SK-N-SH treated with all-trans-retinoic acid at 6 μM for 48 hours (cell line): ENCODE measurements around the gene C8G.

Experiments
- ATAC-seq: fragments of 200-7000 bp; cut with Tn5 transposase; 3 replicates; pipeline ENCODE4 v1.9.1; 2020; ENCODE audit warnings: mild to moderate bottlenecking, moderate library complexity
- ARNTL ChIP-seq: fragments of 450-650 bp; formaldehyde crosslinking; IDR thresholded peaks from 2 replicates; pipeline ENCODE4 v1.5.0; 2020; ENCODE audit warnings: low read depth, mild to moderate bottlenecking, moderate library complexity, borderline replicate concordance
- BACH2 ChIP-seq: fragments of 250-450 bp; sonication (Bioruptor Pico); IDR thresholded peaks from 2 replicates; pipeline ENCODE4 v1.9.0; 2021; ENCODE audit warnings: mild to moderate bottlenecking, borderline replicate concordance
- CREB5 ChIP-seq: fragments of 250-450 bp; sonication (Bioruptor Pico); IDR thresholded peaks from 2 replicates; pipeline ENCODE4 v1.5.1; 2020; ENCODE audit warnings: low read depth, mild to moderate bottlenecking, moderate library complexity
- CSDC2 ChIP-seq: fragments of 250-450 bp; sonication (Bioruptor Pico); IDR thresholded peaks from 2 replicates; pipeline ENCODE4 v1.5.0; 2020; ENCODE audit warnings: mild to moderate bottlenecking, moderate library complexity
- CSRNP3 ChIP-seq: fragments of 250-450 bp; sonication (Bioruptor Pico); IDR thresholded peaks from 2 replicates; pipeline ENCODE4 v1.5.1; 2021; ENCODE audit warnings: mild to moderate bottlenecking, moderate library complexity
- ESRRG ChIP-seq: fragments of 250-450 bp; sonication (Bioruptor Pico); IDR thresholded peaks from 2 replicates; pipeline ENCODE4 v1.6.1; 2021; ENCODE audit warnings: mild to moderate bottlenecking
- ISL1 ChIP-seq: fragments of 250-450 bp; sonication (Bioruptor Pico); IDR thresholded peaks from 2 replicates; pipeline ENCODE4 v2.1.2; 2022; ENCODE audit warnings: mild to moderate bottlenecking, moderate library complexity
- OSR1 ChIP-seq: fragments of 250-450 bp; sonication (Bioruptor Pico); IDR thresholded peaks from 2 replicates; pipeline ENCODE4 v1.8.0; 2022; ENCODE audit warnings: moderate library complexity, mild to moderate bottlenecking, inconsistent platforms
- PPARA ChIP-seq: fragments of 250-450 bp; sonication (Bioruptor Pico); IDR thresholded peaks from 2 replicates; pipeline ENCODE4 v1.5.0; 2020; ENCODE audit warnings: mild to moderate bottlenecking, borderline replicate concordance
- RARB ChIP-seq: fragments of 250-450 bp; sonication (Bioruptor Pico); IDR thresholded peaks from 2 replicates; pipeline ENCODE4 v1.8.0; 2021; ENCODE audit warnings: mild to moderate bottlenecking, moderate library complexity
- SNAI2 ChIP-seq: fragments of 250-450 bp; sonication (Bioruptor Pico); IDR thresholded peaks from 2 replicates; pipeline ENCODE4 v1.5.0; 2020; ENCODE audit warnings: mild to moderate bottlenecking, moderate library complexity
- TOX ChIP-seq: fragments of 250-450 bp; sonication (Bioruptor Pico); IDR thresholded peaks from 2 replicates; pipeline ENCODE4 v1.8.0; 2021; ENCODE audit warnings: mild to moderate bottlenecking, moderate library complexity, borderline replicate concordance
- ZC3H10 ChIP-seq: fragments of 250-450 bp; sonication (Bioruptor Pico); IDR thresholded peaks from 2 replicates; pipeline ENCODE4 v1.5.1; 2021; ENCODE audit warnings: mild to moderate bottlenecking, moderate library complexity
- ZFP3 ChIP-seq: fragments of 250-450 bp; sonication (Bioruptor Pico); IDR thresholded peaks from 2 replicates; pipeline ENCODE4 v1.5.0; 2020; ENCODE audit warnings: mild to moderate bottlenecking, moderate library complexity
- ZFP30 ChIP-seq: fragments of 450-650 bp; formaldehyde crosslinking; IDR thresholded peaks from 2 replicates; pipeline ENCODE4 v1.5.0; 2022; ENCODE audit warnings: mild to moderate bottlenecking, moderate library complexity
- ZNF70 ChIP-seq: fragments of 450-650 bp; formaldehyde crosslinking; IDR thresholded peaks from 2 replicates; pipeline ENCODE4 v1.5.0; 2020; ENCODE audit warnings: mild to moderate bottlenecking, moderate library complexity
- ZNF8 ChIP-seq: fragments of 450-650 bp; formaldehyde crosslinking; IDR thresholded peaks from 2 replicates; pipeline ENCODE4 v1.5.0; 2020; ENCODE audit warnings: mild to moderate bottlenecking, moderate library complexity
- TF ChIP-seq, protein P1 (sequence below): fragments of 250-450 bp; sonication (Bioruptor Pico); IDR thresholded peaks from 2 replicates; pipeline ENCODE4 v1.8.0; 2020; ENCODE audit warnings: mild to moderate bottlenecking, moderate library complexity, borderline replicate concordance
- TF ChIP-seq, protein P2 (sequence below): fragments of 250-450 bp; sonication (Bioruptor Pico); IDR thresholded peaks from 2 replicates; pipeline ENCODE4 v1.8.0; 2021; ENCODE audit warnings: low read depth, mild to moderate bottlenecking, moderate library complexity, borderline replicate concordance

C8G gene

DNA sequence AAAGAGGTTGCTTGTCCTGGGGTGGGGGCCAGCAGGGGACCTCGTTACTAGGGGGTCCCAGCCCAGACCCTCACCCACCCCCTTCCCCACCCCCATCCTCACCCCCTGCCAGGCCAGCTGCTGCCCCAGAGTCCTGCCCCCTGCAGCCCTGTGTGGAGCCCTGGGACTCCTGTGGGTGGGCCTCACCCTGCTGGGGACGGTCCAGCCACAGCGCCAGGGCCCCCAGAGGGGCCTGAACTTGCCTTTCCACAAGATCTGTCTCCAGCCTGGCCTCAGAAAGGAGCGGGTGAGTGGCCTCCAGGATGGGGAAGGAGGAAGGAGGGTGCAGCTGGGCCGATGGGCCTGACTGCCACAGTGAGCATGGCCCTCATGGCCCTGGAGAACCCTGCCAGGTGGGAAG lies 24.7 kb downstream of the C8G start (continued):
- TF ChIP-seq, protein P1, sequence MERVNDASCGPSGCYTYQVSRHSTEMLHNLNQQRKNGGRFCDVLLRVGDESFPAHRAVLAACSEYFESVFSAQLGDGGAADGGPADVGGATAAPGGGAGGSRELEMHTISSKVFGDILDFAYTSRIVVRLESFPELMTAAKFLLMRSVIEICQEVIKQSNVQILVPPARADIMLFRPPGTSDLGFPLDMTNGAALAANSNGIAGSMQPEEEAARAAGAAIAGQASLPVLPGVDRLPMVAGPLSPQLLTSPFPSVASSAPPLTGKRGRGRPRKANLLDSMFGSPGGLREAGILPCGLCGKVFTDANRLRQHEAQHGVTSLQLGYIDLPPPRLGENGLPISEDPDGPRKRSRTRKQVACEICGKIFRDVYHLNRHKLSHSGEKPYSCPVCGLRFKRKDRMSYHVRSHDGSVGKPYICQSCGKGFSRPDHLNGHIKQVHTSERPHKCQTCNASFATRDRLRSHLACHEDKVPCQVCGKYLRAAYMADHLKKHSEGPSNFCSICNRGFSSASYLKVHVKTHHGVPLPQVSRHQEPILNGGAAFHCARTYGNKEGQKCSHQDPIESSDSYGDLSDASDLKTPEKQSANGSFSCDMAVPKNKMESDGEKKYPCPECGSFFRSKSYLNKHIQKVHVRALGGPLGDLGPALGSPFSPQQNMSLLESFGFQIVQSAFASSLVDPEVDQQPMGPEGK (CRISPR knock-in tag): no peak
- TF ChIP-seq RARB (CRISPR knock-in tag) (no peak), ARNTL (CRISPR knock-in tag) (no peak), ISL1 (CRISPR knock-in tag) (no peak)

DNA sequence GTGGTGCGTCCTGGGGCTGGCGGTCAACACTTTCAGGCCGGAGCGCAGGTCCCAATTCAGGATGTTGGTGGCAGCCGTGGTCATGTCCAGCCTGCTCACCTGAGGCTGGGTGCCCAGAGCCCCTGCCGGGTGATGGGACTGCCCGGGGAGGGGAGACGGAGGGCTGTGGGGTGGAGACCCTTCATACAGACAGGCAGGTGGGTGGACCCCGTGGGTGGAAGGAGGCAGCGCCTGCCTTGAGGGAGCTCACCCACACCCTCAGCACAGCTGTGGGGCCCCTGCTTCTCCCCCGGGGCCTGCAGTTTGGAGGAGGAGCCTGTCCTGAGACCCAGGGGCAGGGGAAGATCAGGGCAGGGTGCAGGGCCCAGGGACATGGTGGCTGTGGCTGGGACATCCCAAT lies 25.3 kb downstream of the C8G start:
- ATAC-seq: no peak
- TF ChIP-seq CSRNP3 (CRISPR knock-in tag) (no peak), OSR1 (CRISPR knock-in tag) (no peak), ZFP3 (CRISPR knock-in tag) (no peak), ARNTL (CRISPR knock-in tag) (no peak), ISL1 (CRISPR knock-in tag) (no peak), SNAI2 (CRISPR knock-in tag) (no peak), ESRRG (CRISPR knock-in tag) (no peak), PPARA (CRISPR knock-in tag) (no peak), TOX (CRISPR knock-in tag) (no peak), ZC3H10 (CRISPR knock-in tag) (no peak), BACH2 (CRISPR knock-in tag) (no peak), CSDC2 (CRISPR knock-in tag) (no peak), ZNF8 (no peak), ZFP30 (no peak), CREB5 (CRISPR knock-in tag) (no peak), ZNF70 (CRISPR knock-in tag) (no peak)
- TF ChIP-seq, protein P1 (CRISPR knock-in tag): no peak
- TF ChIP-seq, protein P2, sequence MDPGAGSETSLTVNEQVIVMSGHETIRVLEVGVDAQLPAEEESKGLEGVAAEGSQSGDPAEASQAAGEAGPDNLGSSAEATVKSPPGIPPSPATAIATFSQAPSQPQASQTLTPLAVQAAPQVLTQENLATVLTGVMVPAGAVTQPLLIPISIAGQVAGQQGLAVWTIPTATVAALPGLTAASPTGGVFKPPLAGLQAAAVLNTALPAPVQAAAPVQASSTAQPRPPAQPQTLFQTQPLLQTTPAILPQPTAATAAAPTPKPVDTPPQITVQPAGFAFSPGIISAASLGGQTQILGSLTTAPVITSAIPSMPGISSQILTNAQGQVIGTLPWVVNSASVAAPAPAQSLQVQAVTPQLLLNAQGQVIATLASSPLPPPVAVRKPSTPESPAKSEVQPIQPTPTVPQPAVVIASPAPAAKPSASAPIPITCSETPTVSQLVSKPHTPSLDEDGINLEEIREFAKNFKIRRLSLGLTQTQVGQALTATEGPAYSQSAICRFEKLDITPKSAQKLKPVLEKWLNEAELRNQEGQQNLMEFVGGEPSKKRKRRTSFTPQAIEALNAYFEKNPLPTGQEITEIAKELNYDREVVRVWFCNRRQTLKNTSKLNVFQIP (CRISPR knock-in tag): no peak

- ATAC-seq: no peak
Observed at GRCh38 chr9:136971746-136972145, 26.7 kb downstream of the C8G start.

More at GRCh38 chr9:136971746-136972145, 26.7 kb downstream of the C8G start:
- no peak for TF ChIP-seq ZFP30
- TF ChIP-seq ZNF70 (CRISPR knock-in tag): no peak
- no peak for TF ChIP-seq TOX (CRISPR knock-in tag)
- TF ChIP-seq ISL1 (CRISPR knock-in tag): no peak
- TF ChIP-seq, protein P2 (CRISPR knock-in tag): no peak
